Activated CD4-positive, alpha-beta T cell treated with anti-CD3 and anti-CD28 coated beads, Interleukin-10, Interleukin-2, amounts not matched to agents 100 ng/mL and 50 ng/mL, durations not matched to agents 16 hours and 8 hours (primary cell): Measurements from ENCODE around the gene MNAT1.
"Not testable (repeated sequence)": the region's sequence is repeated elsewhere in the genome, so short reads cannot be mapped to it uniquely, and the experiment has no call there.

Experiments used
- DNase-seq: peaks from one replicate; pipeline ENCODE4 v3.0.0-alpha.2; 2020

The MNAT1 gene

GRCh38 chr14:60807247-60807646, 72.7 kb downstream of the MNAT1 start:
- DNase-seq: no peak

GRCh38 chr14:60807971-60808370, 73.4 kb downstream of the MNAT1 start:
- DNase-seq: no peak

GRCh38 chr14:60812987-60813386, 78.4 kb downstream of the MNAT1 start:
- DNase-seq: no peak

GRCh38 chr14:60815371-60815770, 80.8 kb downstream of the MNAT1 start:
- no peak for DNase-seq

GRCh38 chr14:60817113-60817512, 82.6 kb downstream of the MNAT1 start:
- DNase-seq: no peak

- no peak for DNase-seq
Observed at GRCh38 chr14:60819575-60819974, 85.0 kb downstream of the MNAT1 start.

- no peak for DNase-seq
Observed at GRCh38 chr14:60838601-60839000, 104.0 kb downstream of the MNAT1 start.

GRCh38 chr14:60839057-60839456, 104.5 kb downstream of the MNAT1 start:
- no peak for DNase-seq

- no peak for DNase-seq
Observed at GRCh38 chr14:60839657-60840056, 105.1 kb downstream of the MNAT1 start.

- DNase-seq: no peak
Observed at GRCh38 chr14:60840313-60840712, 105.8 kb downstream of the MNAT1 start.

GRCh38 chr14:60845523-60845922, 111.0 kb downstream of the MNAT1 start:
- no peak for DNase-seq

- DNase-seq: no peak
Observed at GRCh38 chr14:60848066-60848465, 113.5 kb downstream of the MNAT1 start.

- DNase-seq: not testable (repeated sequence)
Observed at GRCh38 chr14:60851692-60852091, 117.1 kb downstream of the MNAT1 start.

GRCh38 chr14:60856111-60856510, 121.5 kb downstream of the MNAT1 start:
- DNase-seq: peak; percentile 52

- peak; percentile 79 for DNase-seq
Observed at GRCh38 chr14:60859525-60859924, 125.0 kb downstream of the MNAT1 start.

GRCh38 chr14:60861545-60862140, 127.1 kb downstream of the MNAT1 start:
- no peak for DNase-seq

- no peak for DNase-seq
Observed at GRCh38 chr14:60862283-60862682, 127.7 kb downstream of the MNAT1 start.

- no peak for DNase-seq
Observed at GRCh38 chr14:60863249-60863648, 128.7 kb downstream of the MNAT1 start.

GRCh38 chr14:60865378-60866127, 131.0 kb downstream of the MNAT1 start:
- DNase-seq: no peak

- DNase-seq: peak; percentile 14
Observed at GRCh38 chr14:60867503-60868172, 133.1 kb downstream of the MNAT1 start.

GRCh38 chr14:60878121-60878520, 143.6 kb downstream of the MNAT1 start:
- DNase-seq: no peak

- DNase-seq: peak; percentile 17
Observed at GRCh38 chr14:60878536-60878935, 144.0 kb downstream of the MNAT1 start.

GRCh38 chr14:60882219-60882618, 147.7 kb downstream of the MNAT1 start:
- DNase-seq: no peak

GRCh38 chr14:60884134-60884533, 149.6 kb downstream of the MNAT1 start:
- DNase-seq: no peak
